Chondrocyte (in vitro differentiated cells): ENCODE measurements around the gene CPNE8. TPM values are rescaled to one million over a fixed set of nuclear protein-coding genes. Genes with fewer than 3 reads are reported as not detected.

ENCODE experiments used
- DNase-seq: peaks from one replicate; pipeline ENCODE4 v3.0.0; 2021; ENCODE audit warnings: mixed read lengths, low spot score
- H3K27ac Mint-ChIP-seq: one replicate; pipeline ENCODE4 v1.8.0; 2021; ENCODE audit warnings: mild to moderate bottlenecking, moderate library complexity, mixed read lengths; ENCODE audit not compliant: unreplicated experiment
- H3K27me3 Mint-ChIP-seq: 2 replicates; pipeline ENCODE4 v1.8.0; 2021; ENCODE audit warnings: low read depth, mixed read lengths
- H3K36me3 Mint-ChIP-seq: 2 replicates; pipeline ENCODE4 v1.8.0; 2021; ENCODE audit warnings: low read depth, mixed read lengths
- H3K4me1 Mint-ChIP-seq: 2 replicates; pipeline ENCODE4 v1.8.0; 2021; ENCODE audit warnings: low read depth, mild to moderate bottlenecking, mixed read lengths
- H3K4me3 Mint-ChIP-seq: one replicate; pipeline ENCODE4 v1.8.0; 2021; ENCODE audit warnings: mild to moderate bottlenecking, moderate library complexity, mixed read lengths; ENCODE audit not compliant: unreplicated experiment
- H3K9me3 Mint-ChIP-seq: 2 replicates; pipeline ENCODE4 v1.8.0; 2021; ENCODE audit warnings: low read depth, mixed read lengths
- total RNA-seq: library from RNA; stranded (reverse); gene quantifications from 3 replicates; pipeline ENCODE4 v1.2.1, GENCODE V29; 2021
- TF ChIP-seq, protein P1 (sequence below): fragments of 200-600 bp; sonication (generic); IDR thresholded peaks from 2 replicates; pipeline ENCODE4 v1.5.0; 2021; ENCODE audit warnings: antibody characterized with exemption, mild to moderate bottlenecking, moderate library complexity

Gene CPNE8
- total RNA-seq, 1 donor from 2014 or later = 10.6 TPM

DNA sequence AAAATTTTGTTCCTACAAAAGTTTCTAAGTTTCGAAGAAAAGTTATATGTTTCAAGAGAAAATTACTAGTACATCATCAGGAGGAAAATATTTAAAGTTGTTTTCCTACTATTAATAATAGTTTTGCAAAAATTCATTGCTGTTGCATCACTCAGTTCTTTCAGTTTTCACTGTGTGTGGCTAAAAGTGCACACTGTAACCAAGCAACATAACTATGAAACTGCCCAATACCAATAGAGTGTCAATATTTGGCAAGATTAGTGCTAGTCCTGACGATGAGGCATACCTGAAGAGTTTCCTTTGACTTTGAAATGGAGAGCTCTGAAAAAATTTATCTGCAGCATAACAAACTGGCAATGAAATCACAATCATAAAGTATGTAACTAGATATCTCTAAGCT is 194.3 kb downstream of the CPNE8 start:
- H3K36me3 Mint-ChIP-seq = no peaks in the 10 kb centered on the region
- H3K4me1 Mint-ChIP-seq = peaks cover 10% of the 10 kb centered on the region
- H3K4me3 Mint-ChIP-seq = no peak overlapping the region
- H3K9me3 Mint-ChIP-seq = peaks cover 5% of the 10 kb centered on the region
- no peaks in the 10 kb centered on the region for H3K27me3 Mint-ChIP-seq
- no peak for DNase-seq
- H3K27ac Mint-ChIP-seq = peak overlapping the region; percentile 37
- TF ChIP-seq, protein P1, sequence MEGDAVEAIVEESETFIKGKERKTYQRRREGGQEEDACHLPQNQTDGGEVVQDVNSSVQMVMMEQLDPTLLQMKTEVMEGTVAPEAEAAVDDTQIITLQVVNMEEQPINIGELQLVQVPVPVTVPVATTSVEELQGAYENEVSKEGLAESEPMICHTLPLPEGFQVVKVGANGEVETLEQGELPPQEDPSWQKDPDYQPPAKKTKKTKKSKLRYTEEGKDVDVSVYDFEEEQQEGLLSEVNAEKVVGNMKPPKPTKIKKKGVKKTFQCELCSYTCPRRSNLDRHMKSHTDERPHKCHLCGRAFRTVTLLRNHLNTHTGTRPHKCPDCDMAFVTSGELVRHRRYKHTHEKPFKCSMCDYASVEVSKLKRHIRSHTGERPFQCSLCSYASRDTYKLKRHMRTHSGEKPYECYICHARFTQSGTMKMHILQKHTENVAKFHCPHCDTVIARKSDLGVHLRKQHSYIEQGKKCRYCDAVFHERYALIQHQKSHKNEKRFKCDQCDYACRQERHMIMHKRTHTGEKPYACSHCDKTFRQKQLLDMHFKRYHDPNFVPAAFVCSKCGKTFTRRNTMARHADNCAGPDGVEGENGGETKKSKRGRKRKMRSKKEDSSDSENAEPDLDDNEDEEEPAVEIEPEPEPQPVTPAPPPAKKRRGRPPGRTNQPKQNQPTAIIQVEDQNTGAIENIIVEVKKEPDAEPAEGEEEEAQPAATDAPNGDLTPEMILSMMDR = no peak

DNA sequence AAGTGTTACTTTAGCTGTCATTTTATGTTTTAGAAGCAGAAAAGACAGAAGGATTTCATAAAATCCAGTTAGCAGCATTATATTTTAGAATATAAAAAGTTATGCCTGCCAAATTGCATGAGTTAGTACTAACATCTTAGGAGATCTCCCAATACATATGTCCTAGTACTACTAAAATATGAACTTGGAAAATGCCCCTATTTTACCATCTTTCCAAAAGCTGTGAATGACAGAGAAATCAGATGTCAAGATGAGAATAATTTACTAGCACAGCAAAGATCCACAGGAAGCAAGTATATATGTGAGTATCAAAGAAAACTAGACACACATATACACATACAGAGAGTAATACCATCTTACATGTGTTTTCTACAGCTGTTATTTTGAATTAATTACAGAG is 196.9 kb downstream of the CPNE8 start:
- no peak overlapping the region for H3K4me3 Mint-ChIP-seq
- peaks cover 10% of the 10 kb centered on the region for H3K4me1 Mint-ChIP-seq
- H3K27me3 Mint-ChIP-seq = no peaks in the 10 kb centered on the region
- no peaks in the 10 kb centered on the region for H3K9me3 Mint-ChIP-seq
- DNase-seq = no peak
- TF ChIP-seq, protein P1 = no peak
- no peaks in the 10 kb centered on the region for H3K36me3 Mint-ChIP-seq
- H3K27ac Mint-ChIP-seq = no peak overlapping the region

DNA sequence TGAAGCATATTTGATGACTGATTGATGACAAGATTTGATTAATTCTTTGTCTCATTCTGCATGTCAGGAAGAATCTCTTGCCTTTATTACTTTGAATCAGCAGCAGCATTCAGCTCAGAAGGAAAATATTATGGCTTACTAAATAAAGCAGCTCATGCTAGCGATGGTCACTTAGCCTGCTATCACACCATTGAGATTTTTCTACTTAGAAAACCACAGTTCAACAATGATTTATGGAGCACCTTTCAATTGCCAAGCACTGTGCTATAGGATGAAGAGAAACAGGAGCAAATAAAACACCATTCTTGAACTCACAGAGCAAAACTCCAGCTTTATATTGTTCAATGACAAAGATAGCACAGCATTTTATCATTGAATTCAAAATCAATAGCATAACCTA is 197.7 kb downstream of the CPNE8 start:
- H3K9me3 Mint-ChIP-seq = no peaks in the 10 kb centered on the region
- H3K4me1 Mint-ChIP-seq = peaks cover 10% of the 10 kb centered on the region
- no peaks in the 10 kb centered on the region for H3K36me3 Mint-ChIP-seq
- TF ChIP-seq, protein P1 = no peak
- H3K27me3 Mint-ChIP-seq = no peaks in the 10 kb centered on the region
- DNase-seq = no peak
- no peak overlapping the region for H3K4me3 Mint-ChIP-seq
- no peak overlapping the region for H3K27ac Mint-ChIP-seq

DNA sequence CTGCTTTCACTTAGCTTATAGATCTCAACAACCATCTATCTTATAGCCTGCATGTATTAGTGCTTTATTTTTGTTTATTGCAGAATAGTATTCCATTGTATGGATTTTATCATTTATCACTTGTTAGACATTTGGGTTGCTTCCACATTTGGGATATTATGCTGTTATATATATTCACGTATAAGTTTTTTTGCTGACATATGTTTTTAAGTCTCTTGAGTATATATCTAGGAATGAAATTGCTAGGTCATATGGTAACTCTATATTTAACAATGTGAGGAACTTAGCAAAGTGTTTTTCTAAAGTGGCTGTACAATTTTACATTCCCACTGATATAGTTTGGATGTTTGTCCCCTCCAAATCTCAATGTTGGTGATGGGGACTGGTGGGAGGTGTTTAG is 208.1 kb downstream of the CPNE8 start:
- TF ChIP-seq, protein P1 = no peak
- peaks cover 3% of the 10 kb centered on the region for H3K36me3 Mint-ChIP-seq
- peaks cover 2% of the 10 kb centered on the region for H3K9me3 Mint-ChIP-seq
- DNase-seq = no peak
- H3K4me3 Mint-ChIP-seq = no peak overlapping the region
- no peaks in the 10 kb centered on the region for H3K27me3 Mint-ChIP-seq
- H3K27ac Mint-ChIP-seq = no peak overlapping the region
- H3K4me1 Mint-ChIP-seq = no peaks in the 10 kb centered on the region

DNA sequence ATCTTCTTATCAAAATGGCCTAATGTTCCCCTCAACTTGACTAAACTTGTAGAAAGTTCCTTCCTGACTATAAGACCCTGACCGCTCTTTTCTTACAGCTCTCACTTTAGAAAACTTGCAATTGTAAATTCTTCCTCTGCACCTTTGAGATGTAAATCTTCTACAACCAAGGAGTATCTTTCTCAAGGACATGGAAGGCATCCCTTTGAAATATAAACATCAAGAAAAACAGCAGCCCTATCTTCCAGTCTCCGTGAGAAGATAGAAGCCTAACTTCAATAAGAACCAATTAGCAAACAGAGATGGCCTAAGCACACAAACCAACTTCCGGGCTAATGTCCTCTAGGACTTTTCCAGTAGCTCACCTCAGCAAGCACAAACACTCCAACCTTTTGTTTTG is 210.3 kb downstream of the CPNE8 start:
- TF ChIP-seq, protein P1 = no peak
- Mint-ChIP-seq H3K36me3 (peaks cover 4% of the 10 kb centered on the region), H3K4me1 (no peaks in the 10 kb centered on the region), H3K27me3 (no peaks in the 10 kb centered on the region), H3K9me3 (peaks cover 2% of the 10 kb centered on the region), H3K4me3 (no peak overlapping the region), H3K27ac (no peak overlapping the region)
- no peak for DNase-seq
